Lower lobe of right lung (tissue), 2 donors: ENCODE data around the gene EMD. TPM values are rescaled to one million over a fixed set of nuclear protein-coding genes. Genes with fewer than 3 reads are reported as not detected.

Experiments
- ATAC-seq, 2 donors: fragments of 200-7000 bp; cut with Tn5 transposase; one replicate each; pipeline ENCODE4 v1.9.1; 2020 to 2022; ENCODE audit warnings: mild to moderate bottlenecking in 2 of 2, moderate library complexity in 2 of 2
- DNase-seq: peaks from one replicate; pipeline ENCODE4 v3.0.0-alpha.2; 2020
- H3K27ac ChIP-seq: fragments of 200-600 bp; one replicate; pipeline ENCODE4 v1.8.0; 2022
- H3K27me3 ChIP-seq: fragments of 200-600 bp; one replicate; pipeline ENCODE4 v1.8.0; 2022; ENCODE audit warnings: low read depth
- H3K36me3 ChIP-seq: fragments of 200-600 bp; one replicate; pipeline ENCODE4 v1.8.0; 2022; ENCODE audit warnings: mild to moderate bottlenecking
- H3K4me1 ChIP-seq: fragments of 200-600 bp; one replicate; pipeline ENCODE4 v1.8.0; 2022
- H3K4me3 ChIP-seq: fragments of 200-600 bp; one replicate; pipeline ENCODE4 v1.8.0; 2022; ENCODE audit warnings: mild to moderate bottlenecking
- H3K9me3 ChIP-seq: fragments of 200-600 bp; one replicate; pipeline ENCODE4 v1.8.0; 2022
- CTCF ChIP-seq: fragments of 200-600 bp; IDR thresholded peaks from one replicate; pipeline ENCODE4 v1.8.0; 2022; ENCODE audit warnings: antibody characterized with exemption, mild to moderate bottlenecking
- intact Hi-C: fragments of 100-400 bp; cut with DNase I; formaldehyde crosslinking; loops from one replicate; pipeline ENCODE4 v1.11.0; 2022
- total RNA-seq: library from RNA; stranded (reverse); fragmentation: NEBNext Ultra II Directional; extraction: Animal tissue kit (Norgen Biotek cat#: 25700); gene quantifications from one replicate; pipeline ENCODE4 v1.2.1, GENCODE V29; 2021
- donor health status: DM: no; HTN: yes; CAD: no; lungs with severe emphysema.

Gene EMD
- total RNA-seq, 1 donor from 2014 or later = 50.9 TPM

- Histone ChIP-seq H3K4me1 (peaks cover 14% of the 10 kb centered on the region), H3K9me3 (no peaks in the 10 kb centered on the region), H3K27me3 (no peaks in the 10 kb centered on the region), H3K4me3 (no peak overlapping the region), H3K36me3 (peaks cover 27% of the 10 kb centered on the region), H3K27ac (no peak overlapping the region)
- intact Hi-C loops = no loop called here
- TF ChIP-seq CTCF = no peak
- DNase-seq (no peak), ATAC-seq (no peak)
Measured at GRCh38 chrX:154401045-154401799, 22.1 kb downstream of the EMD start.

- ATAC-seq = no peak
- no peak for TF ChIP-seq CTCF
- intact Hi-C loops = no loop called here
- H3K4me3 ChIP-seq = no peak overlapping the region
- no peak for DNase-seq
- peaks cover 14% of the 10 kb centered on the region for H3K4me1 ChIP-seq
- H3K9me3 ChIP-seq = no peaks in the 10 kb centered on the region
- H3K27ac ChIP-seq = no peak overlapping the region
- no peaks in the 10 kb centered on the region for H3K27me3 ChIP-seq
- peaks cover 27% of the 10 kb centered on the region for H3K36me3 ChIP-seq
Measured at GRCh38 chrX:154401918-154402621, 23.0 kb downstream of the EMD start.

GRCh38 chrX:154402622-154403127 is 23.6 kb downstream of the EMD start:
- Histone ChIP-seq H3K4me1 (peaks cover 14% of the 10 kb centered on the region), H3K27ac (no peak overlapping the region), H3K27me3 (no peaks in the 10 kb centered on the region), H3K36me3 (peaks cover 27% of the 10 kb centered on the region), H3K4me3 (no peak overlapping the region), H3K9me3 (no peaks in the 10 kb centered on the region)
- no peak for DNase-seq
- no peak for ATAC-seq
- no peak for TF ChIP-seq CTCF
- intact Hi-C loops = no loop called here

- ATAC-seq (no peak), DNase-seq (no peak)
- Histone ChIP-seq H3K4me3 (no peak overlapping the region), H3K27me3 (no peaks in the 10 kb centered on the region), H3K36me3 (peaks cover 27% of the 10 kb centered on the region), H3K9me3 (no peaks in the 10 kb centered on the region), H3K4me1 (peaks cover 14% of the 10 kb centered on the region), H3K27ac (no peak overlapping the region)
- TF ChIP-seq CTCF = no peak
- intact Hi-C loops = no loop called here
Measured at GRCh38 chrX:154403192-154403591, 24.1 kb downstream of the EMD start.

GRCh38 chrX:154403858-154404257 is 24.8 kb downstream of the EMD start:
- intact Hi-C loops = no loop called here
- Histone ChIP-seq H3K27me3 (no peaks in the 10 kb centered on the region), H3K27ac (no peak overlapping the region), H3K9me3 (no peaks in the 10 kb centered on the region), H3K4me1 (peaks cover 14% of the 10 kb centered on the region), H3K36me3 (peaks cover 27% of the 10 kb centered on the region), H3K4me3 (no peak overlapping the region)
- no peak for ATAC-seq
- DNase-seq = no peak
- TF ChIP-seq CTCF = no peak
